Measurements from ENCODE around the gene BRD9.

DNA sequence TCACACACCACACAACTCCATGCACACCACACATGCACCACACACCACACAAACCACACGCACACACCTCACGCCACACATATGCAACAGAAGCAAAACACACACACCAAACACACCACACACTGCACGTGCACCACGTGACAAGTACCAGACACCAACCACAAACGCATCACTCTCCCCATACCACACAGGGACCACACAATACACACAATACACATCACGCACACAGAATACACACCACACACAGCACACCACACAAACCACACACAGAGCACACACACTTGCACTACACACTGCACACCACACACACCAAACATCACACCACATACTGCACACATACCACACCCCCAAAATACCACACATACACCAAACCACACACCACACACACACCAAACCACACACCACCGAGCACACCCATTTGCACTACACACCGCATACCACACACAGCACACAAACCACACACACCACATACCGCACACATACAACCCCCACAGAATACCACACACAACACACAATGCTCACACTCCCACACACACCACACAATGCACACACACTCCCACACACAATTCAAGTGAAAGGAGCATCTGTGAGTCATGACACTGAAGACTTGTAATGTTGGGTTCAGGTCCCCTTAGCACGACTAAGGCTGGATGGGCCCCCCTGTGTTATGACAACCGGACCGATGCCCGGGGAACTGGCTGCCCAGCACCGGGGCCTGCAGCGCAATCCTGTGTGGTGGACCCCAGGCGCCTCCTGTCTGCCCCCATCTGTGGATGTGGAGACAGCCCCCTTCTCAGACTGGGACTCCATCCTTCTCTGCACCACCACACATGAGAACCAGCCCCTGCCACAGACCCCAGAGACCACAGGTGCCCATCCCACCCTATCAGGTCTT, 35.8 kb downstream of the BRD9 start:
- TF ChIP-seq, protein P1, sequence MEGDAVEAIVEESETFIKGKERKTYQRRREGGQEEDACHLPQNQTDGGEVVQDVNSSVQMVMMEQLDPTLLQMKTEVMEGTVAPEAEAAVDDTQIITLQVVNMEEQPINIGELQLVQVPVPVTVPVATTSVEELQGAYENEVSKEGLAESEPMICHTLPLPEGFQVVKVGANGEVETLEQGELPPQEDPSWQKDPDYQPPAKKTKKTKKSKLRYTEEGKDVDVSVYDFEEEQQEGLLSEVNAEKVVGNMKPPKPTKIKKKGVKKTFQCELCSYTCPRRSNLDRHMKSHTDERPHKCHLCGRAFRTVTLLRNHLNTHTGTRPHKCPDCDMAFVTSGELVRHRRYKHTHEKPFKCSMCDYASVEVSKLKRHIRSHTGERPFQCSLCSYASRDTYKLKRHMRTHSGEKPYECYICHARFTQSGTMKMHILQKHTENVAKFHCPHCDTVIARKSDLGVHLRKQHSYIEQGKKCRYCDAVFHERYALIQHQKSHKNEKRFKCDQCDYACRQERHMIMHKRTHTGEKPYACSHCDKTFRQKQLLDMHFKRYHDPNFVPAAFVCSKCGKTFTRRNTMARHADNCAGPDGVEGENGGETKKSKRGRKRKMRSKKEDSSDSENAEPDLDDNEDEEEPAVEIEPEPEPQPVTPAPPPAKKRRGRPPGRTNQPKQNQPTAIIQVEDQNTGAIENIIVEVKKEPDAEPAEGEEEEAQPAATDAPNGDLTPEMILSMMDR (conservative IDR thresholded peaks at IDR 0.05 in 1 of 2, IDR thresholded peaks at IDR 0.05 in 1 of 2; ENCODE audit: low read depth in 1 of 2, low read length in 2 of 2): no peak
- no peak for TF ChIP-seq EZH2 (IDR thresholded peaks at IDR 0.05; ENCODE audit: low read length, missing control alignments)

Data from fibroblast of lung (primary cell).